ENCODE measurements around the gene ACTG1. TPM values are rescaled to one million over a fixed set of nuclear protein-coding genes. Genes with fewer than 3 reads are reported as not detected.
A peak's percentile ranks its signal among the peaks of the same experiment; 100 is the strongest.

The ACTG1 gene
- total RNA-seq, 4 donors from 2014 or later: 972 to 1,850 (median 1,126) TPM

DNA sequence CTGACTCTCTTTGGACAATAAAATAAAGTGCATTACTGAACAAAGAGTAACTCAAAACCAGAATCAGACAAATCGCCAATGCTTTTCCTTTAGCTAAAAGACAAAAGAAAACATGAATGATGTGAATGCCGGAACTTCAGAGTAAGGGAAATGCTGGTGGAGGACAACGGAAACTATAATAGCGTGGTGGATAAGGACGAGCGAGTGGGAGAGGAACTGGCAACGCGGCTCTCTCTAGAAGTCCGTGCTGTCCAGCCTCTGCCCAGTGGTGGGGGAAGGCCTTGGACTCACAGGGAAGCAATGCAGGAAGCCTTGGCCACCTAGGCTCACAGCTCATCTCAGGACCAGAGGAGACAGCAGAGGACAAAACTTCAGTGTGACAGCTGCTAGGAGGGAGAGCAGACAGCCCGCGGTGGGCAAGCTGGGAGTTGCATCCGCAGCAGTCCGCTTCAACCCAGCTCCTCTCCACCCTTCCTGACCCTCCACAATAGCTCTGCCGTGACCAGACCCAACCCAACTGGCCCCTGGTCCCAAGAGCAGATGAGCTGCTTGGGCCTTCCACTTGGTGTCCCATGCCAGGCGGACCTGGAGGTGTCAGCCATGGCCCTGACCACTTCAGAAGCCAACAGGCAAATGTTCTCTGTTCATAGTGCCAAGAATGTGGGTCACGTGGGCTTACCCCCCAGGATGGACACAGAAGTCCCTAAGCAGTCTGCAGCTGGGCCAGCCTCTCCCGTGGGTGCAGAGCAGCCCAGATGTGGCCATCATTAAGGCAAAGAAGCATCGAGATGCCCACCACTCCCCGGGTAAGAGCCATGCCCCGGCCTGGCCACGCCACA is 44.9 kb upstream of the ACTG1 start:
- Histone ChIP-seq H3K36me3 (peaks cover 39 to 68% (median 62%) of the 10 kb centered on the region in 4 donors), H3K4me1 (peaks cover 13 to 25% (median 15%) of the 10 kb centered on the region in 4 donors), H3K27me3 (no peaks in the 10 kb centered on the region), H3K27ac (replicated peaks in 1 of 4) (no peak overlapping the region), H3K9me3 (no peaks in the 10 kb centered on the region), H3K4me3 (no peak overlapping the region)
- intact Hi-C loops (cut with DNase I): no loop called here
- 87% methylated on average over 18 of the region's 21 CpGs for WGBS
- TF ChIP-seq POLR2AphosphoS5 (IDR thresholded peaks at IDR 0.05) (no peak), EP300 (IDR thresholded peaks at IDR 0.05) (no peak), POLR2A (IDR thresholded peaks at IDR 0.05; ENCODE audit: low read depth) (no peak)
- TF ChIP-seq, protein P1, sequence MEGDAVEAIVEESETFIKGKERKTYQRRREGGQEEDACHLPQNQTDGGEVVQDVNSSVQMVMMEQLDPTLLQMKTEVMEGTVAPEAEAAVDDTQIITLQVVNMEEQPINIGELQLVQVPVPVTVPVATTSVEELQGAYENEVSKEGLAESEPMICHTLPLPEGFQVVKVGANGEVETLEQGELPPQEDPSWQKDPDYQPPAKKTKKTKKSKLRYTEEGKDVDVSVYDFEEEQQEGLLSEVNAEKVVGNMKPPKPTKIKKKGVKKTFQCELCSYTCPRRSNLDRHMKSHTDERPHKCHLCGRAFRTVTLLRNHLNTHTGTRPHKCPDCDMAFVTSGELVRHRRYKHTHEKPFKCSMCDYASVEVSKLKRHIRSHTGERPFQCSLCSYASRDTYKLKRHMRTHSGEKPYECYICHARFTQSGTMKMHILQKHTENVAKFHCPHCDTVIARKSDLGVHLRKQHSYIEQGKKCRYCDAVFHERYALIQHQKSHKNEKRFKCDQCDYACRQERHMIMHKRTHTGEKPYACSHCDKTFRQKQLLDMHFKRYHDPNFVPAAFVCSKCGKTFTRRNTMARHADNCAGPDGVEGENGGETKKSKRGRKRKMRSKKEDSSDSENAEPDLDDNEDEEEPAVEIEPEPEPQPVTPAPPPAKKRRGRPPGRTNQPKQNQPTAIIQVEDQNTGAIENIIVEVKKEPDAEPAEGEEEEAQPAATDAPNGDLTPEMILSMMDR (IDR thresholded peaks at IDR 0.05): no peak
- no peak for DNase-seq (ENCODE audit: extremely low spot score)

DNA sequence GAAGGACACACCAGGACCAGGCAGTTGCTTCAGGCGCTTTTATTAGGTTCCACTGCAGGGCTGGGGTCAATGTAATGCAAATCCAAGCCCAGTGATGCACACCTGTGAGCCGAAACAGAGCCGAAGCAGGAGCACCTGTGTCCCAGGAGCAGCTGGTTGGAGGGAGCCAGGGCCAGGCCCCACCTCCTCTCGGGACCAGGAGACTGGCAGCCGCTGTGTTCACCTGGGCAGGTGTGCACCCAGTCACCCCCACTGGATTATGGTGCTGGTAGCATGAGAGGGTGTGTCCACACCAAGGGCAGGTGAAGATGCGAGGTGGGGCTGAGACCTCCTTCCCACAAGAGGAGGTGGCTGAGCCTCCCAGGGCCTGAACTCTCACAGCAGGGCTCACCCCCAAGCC is 44.3 kb upstream of the ACTG1 start:
- no peak for DNase-seq (ENCODE audit: extremely low spot score)
- Histone ChIP-seq H3K27me3 (no peaks in the 10 kb centered on the region), H3K36me3 (peaks cover 37 to 61% (median 56%) of the 10 kb centered on the region in 4 donors), H3K27ac (replicated peaks in 1 of 4) (no peak overlapping the region), H3K4me3 (no peak overlapping the region), H3K4me1 (peaks cover 13 to 25% (median 15%) of the 10 kb centered on the region in 4 donors), H3K9me3 (no peaks in the 10 kb centered on the region)
- intact Hi-C loops (cut with DNase I): no loop called here
- TF ChIP-seq, protein P1 (IDR thresholded peaks at IDR 0.05): no peak
- TF ChIP-seq POLR2A (IDR thresholded peaks at IDR 0.05; ENCODE audit: low read depth): no peak
- TF ChIP-seq POLR2AphosphoS5 (IDR thresholded peaks at IDR 0.05): no peak
- TF ChIP-seq EP300 (IDR thresholded peaks at IDR 0.05): no peak
- 89% methylated on average over 5 of the region's 6 CpGs for WGBS

DNA sequence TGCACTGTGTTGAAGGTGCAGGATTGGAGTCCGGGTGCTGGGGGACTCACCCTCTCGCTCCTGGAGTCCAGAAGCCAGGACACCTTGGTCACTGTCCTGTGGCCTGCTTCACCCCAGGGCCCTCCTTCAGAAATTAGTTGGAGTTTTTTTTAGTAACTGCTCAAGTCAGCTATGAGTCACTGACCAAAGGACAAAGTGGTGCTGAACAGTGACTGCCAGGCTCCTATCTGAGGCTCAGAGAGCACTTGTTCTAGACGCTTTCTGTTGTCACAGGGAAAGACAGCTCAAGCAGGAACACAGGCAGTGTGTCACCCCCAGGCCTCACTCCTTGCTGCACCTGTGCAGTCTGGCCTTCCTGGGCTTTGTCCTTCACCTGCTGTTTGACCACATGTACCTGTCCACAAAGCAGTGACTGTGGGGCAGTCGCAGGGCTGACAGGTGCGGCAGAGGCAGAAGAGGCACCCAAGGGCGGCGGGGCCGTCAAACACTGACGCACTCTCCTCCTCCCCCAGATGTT is 43.6 kb upstream of the ACTG1 start:
- Histone ChIP-seq H3K4me3 (no peak overlapping the region), H3K27me3 (no peaks in the 10 kb centered on the region), H3K4me1 (peaks cover 17 to 30% (median 21%) of the 10 kb centered on the region in 4 donors), H3K9me3 (no peaks in the 10 kb centered on the region), H3K36me3 (peaks cover 35 to 55% (median 50%) of the 10 kb centered on the region in 4 donors), H3K27ac (replicated peaks in 1 of 4) (no peak overlapping the region)
- intact Hi-C loops (cut with DNase I): no loop called here
- WGBS: 98% methylated on average over 7 of the region's 9 CpGs
- no peak for TF ChIP-seq POLR2A (IDR thresholded peaks at IDR 0.05; ENCODE audit: low read depth)
- TF ChIP-seq EP300 (IDR thresholded peaks at IDR 0.05): no peak
- no peak for TF ChIP-seq POLR2AphosphoS5 (IDR thresholded peaks at IDR 0.05)
- TF ChIP-seq, protein P1 (IDR thresholded peaks at IDR 0.05): no peak
- no peak for DNase-seq (ENCODE audit: extremely low spot score)

DNA sequence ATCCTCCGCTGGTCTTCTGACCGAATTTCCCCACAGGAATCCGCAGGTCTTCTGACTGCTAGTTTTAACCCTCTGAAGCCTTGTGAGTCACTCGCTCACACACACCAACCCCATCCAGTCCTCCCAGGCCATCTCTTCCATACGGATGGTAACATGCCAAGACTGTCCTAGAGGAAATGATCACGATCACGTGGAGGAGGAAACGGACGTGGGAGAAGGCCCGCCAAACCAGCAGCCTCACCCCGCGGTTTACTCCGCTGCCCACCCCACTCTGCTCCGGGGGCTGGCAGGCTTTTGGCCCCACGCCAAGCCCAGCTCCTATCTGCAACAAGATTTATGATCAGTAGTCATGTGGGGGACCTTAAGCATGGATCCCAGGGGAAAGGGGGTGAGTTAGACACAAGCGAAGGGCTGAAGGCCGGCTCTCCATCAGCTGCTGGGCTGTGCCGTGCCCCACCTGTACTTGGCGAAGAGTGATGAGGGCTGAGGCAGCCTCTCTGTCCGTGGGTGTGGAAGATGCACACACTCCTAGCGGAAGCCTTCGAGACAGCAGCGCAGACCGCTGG is 41.1 kb upstream of the ACTG1 start:
- no peak for TF ChIP-seq POLR2AphosphoS5 (IDR thresholded peaks at IDR 0.05)
- TF ChIP-seq, protein P1 (IDR thresholded peaks at IDR 0.05): no peak
- TF ChIP-seq EP300 (IDR thresholded peaks at IDR 0.05): no peak
- peak; percentile 27 for TF ChIP-seq POLR2A (IDR thresholded peaks at IDR 0.05; ENCODE audit: low read depth)
- Histone ChIP-seq H3K4me3 (peak overlapping the region; percentile 70 to 92 (median 80)), H3K27me3 (no peaks in the 10 kb centered on the region), H3K9me3 (no peaks in the 10 kb centered on the region), H3K4me1 (peaks cover 24 to 40% (median 35%) of the 10 kb centered on the region in 4 donors), H3K27ac (replicated peaks in 1 of 4) (peak overlapping the region; percentile 72 to 88 (median 82)), H3K36me3 (peaks cover 26 to 51% (median 46%) of the 10 kb centered on the region in 4 donors)
- intact Hi-C loops (cut with DNase I): loop anchor here (5.0 kb wide), 1 partner anchor 36 kb away; no protein-coding TSS in a partner anchor
- no peak for DNase-seq (ENCODE audit: extremely low spot score)
- WGBS: 40% methylated on average over 22 of the region's 24 CpGs

All from esophagus muscularis mucosa (tissue), 4 donors.